Melanocyte of skin (primary cell): Measurements from ENCODE around the gene SMR3B. TPM values are rescaled to one million over a fixed set of nuclear protein-coding genes. Genes with fewer than 3 reads are reported as not detected.

Experiments
- total RNA-seq, 2 donors: library from RNA; depleted of rRNA; stranded (reverse); fragments of >200 nt; gene quantifications; 2 replicates each; pipeline ENCODE4 v1.2.3, GENCODE V29; 2012

Gene SMR3B
- total RNA-seq, result not detected

GRCh38 chr4:70382691-70383181 lies at the start of gene SMR3B:
TSS of gene SMR3B (plus strand) at chr4:70383131. CDS start at chr4:70384511, 1,380 bp downstream.

GRCh38 chr4:70334681-70335080 lies 48.2 kb upstream of the SMR3B start, which contains the start of gene CABS1:
TSS of gene CABS1 (plus strand) at chr4:70334981. CDS start at chr4:70335040, 59 bp downstream.

GRCh38 chr4:70360460-70360859 lies 22.5 kb upstream of the SMR3B start, which contains the start of gene SMR3A:
TSS of gene SMR3A (plus strand) at chr4:70360760. CDS start at chr4:70362116, 1,356 bp downstream.

GRCh38 chr4:70397580-70397979 lies 14.6 kb downstream of the SMR3B start, which contains the start of gene OPRPN:
TSS of gene OPRPN (plus strand) at chr4:70397940. CDS start at chr4:70399286, 1,346 bp downstream.

Other genes with a start within 250 kb of the SMR3B start
- not detected for gene PRR27, start 228.9 kb upstream of the SMR3B start, total RNA-seq
- not detected for gene ODAM, start 187.4 kb upstream of the SMR3B start, total RNA-seq
- gene FDCSP, start 157.0 kb upstream of the SMR3B start, total RNA-seq, result 100 to 1,000 TPM in 1 of 2 donors, not detected in 1; 183 TPM
- not detected for gene CSN3, start 140.5 kb upstream of the SMR3B start, total RNA-seq
- not detected for gene CABS1, start 48.1 kb upstream of the SMR3B start, total RNA-seq
- gene SMR3A, start 22.4 kb upstream of the SMR3B start, total RNA-seq, result not detected
- gene OPRPN, start 14.8 kb downstream of the SMR3B start, total RNA-seq, result not detected
- gene MUC7, start 89.1 kb downstream of the SMR3B start, total RNA-seq, result not detected
- gene AMTN, start 135.4 kb downstream of the SMR3B start, total RNA-seq, result not detected
- gene AMBN, start 209.1 kb downstream of the SMR3B start, total RNA-seq, result not detected
- not detected for gene ENAM, start 245.6 kb downstream of the SMR3B start, total RNA-seq